Measurements from ENCODE around the gene PRLH.

The PRLH gene

DNA sequence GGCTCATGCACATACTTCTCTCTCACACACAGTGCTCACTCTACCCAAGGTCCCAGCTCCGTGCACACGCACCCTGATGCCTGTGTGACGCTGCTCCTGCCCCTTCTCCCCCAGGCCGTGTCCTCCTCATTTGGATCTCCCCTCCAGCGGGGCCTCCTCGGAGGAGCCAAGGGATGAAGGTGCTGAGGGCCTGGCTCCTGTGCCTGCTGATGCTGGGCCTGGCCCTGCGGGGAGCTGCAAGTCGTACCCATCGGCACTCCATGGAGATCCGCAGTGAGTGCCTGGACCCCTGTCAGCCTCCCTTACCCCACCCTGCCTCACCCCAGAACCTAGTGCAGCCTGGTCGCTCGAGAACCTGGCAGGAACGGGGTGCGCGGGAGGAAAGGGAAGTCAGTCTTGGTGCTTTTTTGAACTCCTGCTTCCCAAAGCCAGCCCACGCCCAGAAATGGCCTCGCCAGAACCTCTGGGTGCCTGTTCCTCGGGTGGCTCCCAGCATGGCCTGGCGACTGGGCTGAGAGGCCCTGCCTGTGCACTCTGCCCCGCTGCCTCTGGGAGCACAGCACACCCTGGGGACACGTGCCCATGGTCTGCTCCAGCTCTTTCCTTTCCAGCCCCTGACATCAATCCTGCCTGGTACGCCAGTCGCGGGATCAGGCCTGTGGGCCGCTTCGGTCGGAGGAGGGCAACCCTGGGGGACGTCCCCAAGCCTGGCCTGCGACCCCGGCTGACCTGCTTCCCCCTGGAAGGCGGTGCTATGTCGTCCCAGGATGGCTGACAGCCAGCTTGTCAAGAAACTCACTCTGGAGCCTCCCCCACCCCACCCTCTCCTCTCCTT, at the start of gene PRLH:
Gene PRLH, plus strand, starts transcription at position 174 of the 835 bp plus-strand sequence. Its CDS starts 0 bp downstream, at position 174.
- no peak within 1 kb of the TSS for H3K27ac Mint-ChIP-seq
- no peaks in the 10 kb centered on the region for H3K4me1 Mint-ChIP-seq (ENCODE audit: low read depth)

DNA sequence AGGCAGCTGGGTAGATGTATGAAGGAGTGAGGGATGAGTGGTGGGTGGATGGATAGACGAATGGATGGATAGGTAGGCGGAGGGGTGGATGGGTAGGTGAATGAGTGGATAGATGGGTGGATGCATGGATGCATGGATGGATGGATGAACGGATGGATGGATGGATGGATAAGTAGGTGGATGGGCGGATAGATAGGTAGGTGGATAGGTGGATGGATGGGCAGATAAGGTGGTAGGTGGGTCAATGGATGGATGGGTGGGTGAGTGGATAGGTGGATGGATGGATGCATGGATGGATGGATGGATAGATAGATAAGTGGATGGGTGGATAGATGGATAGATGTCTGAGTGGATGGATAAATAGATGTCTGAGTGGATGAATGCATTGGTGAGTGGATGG, 49.2 kb upstream of the PRLH start:
- H3K9me3 Mint-ChIP-seq: no peaks in the 10 kb centered on the region
- no peak overlapping the region for H3K27ac Mint-ChIP-seq
- no peak overlapping the region for H3K4me3 Mint-ChIP-seq
- H3K4me1 Mint-ChIP-seq (ENCODE audit: low read depth): no peaks in the 10 kb centered on the region
- no peaks in the 10 kb centered on the region for H3K36me3 Mint-ChIP-seq (ENCODE audit: low read depth)
- H3K27me3 Mint-ChIP-seq: no peaks in the 10 kb centered on the region

More for the DNA sequence above, at the start of gene PRLH:
- no peaks in the 10 kb centered on the region for H3K9me3 Mint-ChIP-seq
- H3K27me3 Mint-ChIP-seq: peaks cover 17% of the 10 kb centered on the region
- no peaks in the 10 kb centered on the region for H3K36me3 Mint-ChIP-seq (ENCODE audit: low read depth)
- H3K4me3 Mint-ChIP-seq: no peak within 1 kb of the TSS

DNA sequence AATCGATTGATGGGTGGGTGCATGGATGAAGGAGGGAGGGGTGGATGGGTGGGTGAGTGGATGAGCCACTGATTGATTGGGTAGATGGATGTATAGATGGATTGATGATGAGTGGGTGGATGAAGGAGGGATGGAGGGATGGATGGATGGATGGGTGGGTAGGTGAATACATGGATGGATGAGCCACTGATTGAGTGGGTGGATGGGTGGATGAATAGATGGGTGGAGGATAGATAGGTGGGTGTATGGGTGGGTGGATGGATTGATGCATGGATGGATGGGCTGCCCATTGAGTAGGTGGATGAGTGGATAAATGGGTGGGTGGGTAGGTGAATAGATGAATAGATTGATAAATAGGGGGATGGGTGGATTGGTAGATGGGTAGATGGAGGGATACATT, 48.4 kb upstream of the PRLH start:
- Mint-ChIP-seq H3K27me3 (no peaks in the 10 kb centered on the region), H3K9me3 (no peaks in the 10 kb centered on the region), H3K36me3 (ENCODE audit: low read depth) (no peaks in the 10 kb centered on the region), H3K4me1 (ENCODE audit: low read depth) (no peaks in the 10 kb centered on the region), H3K4me3 (no peak overlapping the region), H3K27ac (no peak overlapping the region)

DNA sequence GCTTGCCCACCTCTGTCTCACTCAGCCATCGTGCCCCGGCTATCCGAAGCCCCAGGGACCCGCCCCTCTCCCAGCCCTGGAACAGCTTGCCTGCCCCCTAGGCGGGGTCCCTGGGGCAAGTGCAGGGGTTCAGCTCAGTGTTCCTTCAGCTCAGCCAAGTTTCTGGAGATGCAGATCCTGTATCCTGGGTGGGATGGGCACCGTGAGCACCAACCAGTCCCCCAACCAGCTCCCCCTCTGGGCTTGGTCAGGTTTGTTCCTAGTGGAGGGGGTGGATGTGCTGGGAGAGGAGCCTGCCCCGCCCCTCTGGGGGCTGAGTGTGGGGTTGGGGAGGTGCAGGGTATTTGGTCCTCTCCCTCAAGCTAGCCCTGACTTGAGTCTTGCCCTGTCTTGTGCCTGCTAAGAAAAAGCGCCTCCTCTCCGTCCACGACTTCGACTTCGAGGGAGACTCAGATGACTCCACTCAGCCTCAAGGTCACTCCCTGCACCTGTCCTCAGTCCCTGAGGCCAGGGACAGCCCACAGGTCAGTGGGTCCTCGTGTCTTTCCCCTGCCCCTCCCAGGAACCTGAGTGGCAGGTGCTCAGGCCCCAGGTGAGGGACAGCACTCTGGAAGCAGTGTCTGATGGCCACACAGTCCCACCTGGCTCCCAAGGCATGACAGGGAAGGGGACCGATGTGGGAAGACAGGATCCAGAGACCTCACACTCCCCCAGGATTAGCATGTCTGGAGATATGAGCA, 46.7 kb upstream of the PRLH start:
- H3K27ac Mint-ChIP-seq: no peak overlapping the region

GRCh38 chr2:237520290-237520689, 46.1 kb upstream of the PRLH start:
- no peak overlapping the region for H3K4me3 Mint-ChIP-seq
- H3K27me3 Mint-ChIP-seq: no peaks in the 10 kb centered on the region
- no peaks in the 10 kb centered on the region for H3K4me1 Mint-ChIP-seq (ENCODE audit: low read depth)
- no peaks in the 10 kb centered on the region for H3K36me3 Mint-ChIP-seq (ENCODE audit: low read depth)
- H3K9me3 Mint-ChIP-seq: no peaks in the 10 kb centered on the region
- H3K27ac Mint-ChIP-seq: no peak overlapping the region

More for the DNA sequence above, 46.7 kb upstream of the PRLH start:
- H3K36me3 Mint-ChIP-seq (ENCODE audit: low read depth): no peaks in the 10 kb centered on the region
- no peaks in the 10 kb centered on the region for H3K27me3 Mint-ChIP-seq
- no peak overlapping the region for H3K4me3 Mint-ChIP-seq
- H3K9me3 Mint-ChIP-seq: no peaks in the 10 kb centered on the region
- H3K4me1 Mint-ChIP-seq (ENCODE audit: low read depth): no peaks in the 10 kb centered on the region

GRCh38 chr2:237524631-237525030, 41.7 kb upstream of the PRLH start:
- Mint-ChIP-seq H3K36me3 (ENCODE audit: low read depth) (no peaks in the 10 kb centered on the region), H3K4me1 (ENCODE audit: low read depth) (no peaks in the 10 kb centered on the region), H3K4me3 (no peak overlapping the region), H3K27ac (no peak overlapping the region), H3K27me3 (no peaks in the 10 kb centered on the region), H3K9me3 (no peaks in the 10 kb centered on the region)

DNA sequence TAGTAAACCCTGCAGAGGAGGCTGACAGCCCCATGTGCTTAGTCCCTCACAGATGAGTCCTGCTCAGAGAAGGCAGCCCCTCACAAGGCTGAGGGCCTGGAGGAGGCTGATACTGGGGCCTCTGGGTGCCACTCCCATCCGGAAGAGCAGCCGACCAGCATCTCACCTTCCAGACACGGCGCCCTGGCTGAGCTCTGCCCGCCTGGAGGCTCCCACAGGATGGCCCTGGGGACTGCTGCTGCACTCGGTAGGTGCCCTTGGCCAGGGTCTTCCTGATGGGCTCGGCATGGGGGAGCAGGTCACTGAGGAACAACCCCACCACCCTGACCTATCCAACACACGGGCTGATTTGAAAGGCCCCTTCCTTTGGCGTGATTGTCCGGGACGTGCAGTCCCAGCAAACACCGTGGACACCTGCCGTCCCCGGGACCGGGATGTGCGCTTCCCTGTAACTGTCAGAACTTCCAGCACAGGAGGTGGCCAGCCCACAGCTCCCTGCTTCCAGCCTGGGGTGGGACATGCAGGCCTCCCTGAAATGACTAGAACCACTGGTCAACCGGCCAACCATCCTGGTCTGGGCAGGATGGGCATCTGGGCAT, 40.7 kb upstream of the PRLH start:
- H3K4me3 Mint-ChIP-seq: no peak overlapping the region
- H3K9me3 Mint-ChIP-seq: no peaks in the 10 kb centered on the region
- H3K36me3 Mint-ChIP-seq (ENCODE audit: low read depth): no peaks in the 10 kb centered on the region
- H3K27ac Mint-ChIP-seq: no peak overlapping the region
- no peaks in the 10 kb centered on the region for H3K4me1 Mint-ChIP-seq (ENCODE audit: low read depth)
- H3K27me3 Mint-ChIP-seq: no peaks in the 10 kb centered on the region

- H3K4me1 Mint-ChIP-seq (ENCODE audit: low read depth): no peaks in the 10 kb centered on the region
- no peak overlapping the region for H3K27ac Mint-ChIP-seq
- H3K27me3 Mint-ChIP-seq: no peaks in the 10 kb centered on the region
- no peaks in the 10 kb centered on the region for H3K9me3 Mint-ChIP-seq
- no peaks in the 10 kb centered on the region for H3K36me3 Mint-ChIP-seq (ENCODE audit: low read depth)
- H3K4me3 Mint-ChIP-seq: no peak overlapping the region
These were observed 39.1 kb upstream of the PRLH start for GRCh38 chr2:237527233-237527632.

- no peak overlapping the region for H3K27ac Mint-ChIP-seq
- H3K9me3 Mint-ChIP-seq: no peaks in the 10 kb centered on the region
- no peak overlapping the region for H3K4me3 Mint-ChIP-seq
- H3K4me1 Mint-ChIP-seq (ENCODE audit: low read depth): no peaks in the 10 kb centered on the region
- H3K27me3 Mint-ChIP-seq: no peaks in the 10 kb centered on the region
- H3K36me3 Mint-ChIP-seq (ENCODE audit: low read depth): no peaks in the 10 kb centered on the region
These were observed 38.6 kb upstream of the PRLH start for GRCh38 chr2:237527766-237528165.

DNA sequence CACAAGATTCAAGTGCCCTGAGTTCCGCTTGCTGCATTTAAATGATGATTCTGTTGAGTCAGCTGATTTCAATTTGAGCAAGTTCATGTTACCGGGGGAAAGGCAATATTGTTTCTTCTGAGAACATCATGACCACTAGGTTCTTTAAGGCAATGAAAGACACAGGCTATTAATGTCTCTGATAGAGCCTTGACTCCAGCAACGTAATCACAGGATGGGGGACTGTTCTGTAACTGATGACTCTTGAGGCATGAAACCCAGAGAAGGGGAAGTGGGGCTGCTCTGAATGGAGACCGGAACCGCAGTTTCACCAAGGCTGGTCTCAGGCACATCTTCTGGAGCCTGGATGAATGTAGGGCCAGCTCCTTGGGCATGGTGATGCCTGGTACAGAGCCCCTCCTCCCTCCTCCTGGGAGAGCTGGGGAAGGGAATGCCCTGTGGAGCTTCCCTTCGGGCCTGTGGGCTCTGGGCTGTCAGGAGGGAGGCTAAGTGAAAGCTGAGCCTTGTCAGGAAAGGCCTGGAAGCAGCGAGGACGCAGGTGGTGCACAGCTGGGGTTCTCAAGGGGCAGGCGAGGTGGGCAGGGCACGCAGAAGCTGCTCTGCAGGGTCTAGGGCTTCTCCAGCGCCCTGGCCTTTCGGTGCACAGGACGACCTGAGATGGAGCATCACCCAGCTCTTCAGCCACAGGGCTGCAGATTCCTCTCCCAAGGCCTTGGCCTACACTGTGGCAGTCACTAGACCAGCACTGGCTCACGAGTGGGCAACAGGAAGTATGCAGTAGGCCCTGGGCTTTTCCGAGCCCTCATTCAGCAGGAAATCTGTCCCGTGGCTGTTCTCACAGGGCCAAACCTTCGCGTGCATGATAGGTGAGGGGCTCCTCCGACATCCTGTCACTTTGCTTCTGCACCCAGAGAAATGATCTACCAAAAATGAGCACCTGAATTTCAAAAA, 36.6 kb upstream of the PRLH start:
- Mint-ChIP-seq H3K4me1 (ENCODE audit: low read depth) (no peaks in the 10 kb centered on the region), H3K27me3 (no peaks in the 10 kb centered on the region), H3K36me3 (ENCODE audit: low read depth) (no peaks in the 10 kb centered on the region), H3K9me3 (no peaks in the 10 kb centered on the region), H3K4me3 (no peak overlapping the region), H3K27ac (no peak overlapping the region)

DNA sequence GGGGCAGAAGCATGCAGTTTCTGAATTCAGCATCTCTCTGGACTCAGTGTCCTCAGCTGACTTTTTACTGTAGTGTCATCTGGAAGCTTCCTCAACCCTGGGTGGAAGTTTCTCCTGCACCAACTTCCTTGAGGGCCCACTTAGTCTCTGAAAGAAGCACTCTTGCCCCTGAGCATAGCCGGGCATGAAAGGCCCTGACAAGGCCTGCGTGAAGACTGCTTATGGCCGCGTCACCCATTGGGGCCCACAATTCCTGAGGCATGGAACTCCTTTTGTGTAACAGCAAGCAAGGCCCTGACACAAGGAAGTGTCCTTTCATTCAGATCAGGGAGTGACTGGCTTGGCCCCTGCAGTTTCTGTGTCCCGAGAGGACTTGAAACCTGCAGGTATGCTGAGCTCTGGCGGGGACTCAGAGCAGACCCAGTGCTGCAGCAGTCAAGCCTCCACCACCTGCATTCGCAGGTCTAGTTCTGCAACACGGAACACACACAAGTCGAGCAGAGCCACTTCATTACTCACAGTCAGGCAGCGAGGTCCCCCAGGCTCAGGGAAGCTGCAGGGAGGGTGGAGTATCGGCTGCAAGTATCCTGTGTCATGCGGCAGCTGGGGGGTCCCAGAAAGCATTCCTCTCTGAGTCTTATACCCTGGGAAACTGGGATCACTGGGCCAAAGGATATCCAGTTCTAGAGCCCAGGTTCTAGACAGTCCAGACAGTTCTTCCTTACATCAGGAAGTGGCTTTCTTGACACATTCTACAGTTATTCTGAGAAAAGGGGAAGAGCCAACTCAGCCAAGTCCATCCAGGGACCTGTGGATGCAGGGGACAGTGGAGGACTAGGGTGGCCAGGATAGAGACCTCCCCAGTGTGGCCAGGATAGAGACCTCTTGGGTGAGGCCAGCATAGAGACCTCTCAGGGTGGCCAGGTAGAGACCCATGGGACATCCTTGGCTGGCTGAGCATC, 35.6 kb upstream of the PRLH start:
- H3K9me3 Mint-ChIP-seq: no peaks in the 10 kb centered on the region
- no peaks in the 10 kb centered on the region for H3K27me3 Mint-ChIP-seq
- H3K4me3 Mint-ChIP-seq: no peak overlapping the region
- no peaks in the 10 kb centered on the region for H3K4me1 Mint-ChIP-seq (ENCODE audit: low read depth)
- H3K27ac Mint-ChIP-seq: no peak overlapping the region
- H3K36me3 Mint-ChIP-seq (ENCODE audit: low read depth): no peaks in the 10 kb centered on the region

DNA sequence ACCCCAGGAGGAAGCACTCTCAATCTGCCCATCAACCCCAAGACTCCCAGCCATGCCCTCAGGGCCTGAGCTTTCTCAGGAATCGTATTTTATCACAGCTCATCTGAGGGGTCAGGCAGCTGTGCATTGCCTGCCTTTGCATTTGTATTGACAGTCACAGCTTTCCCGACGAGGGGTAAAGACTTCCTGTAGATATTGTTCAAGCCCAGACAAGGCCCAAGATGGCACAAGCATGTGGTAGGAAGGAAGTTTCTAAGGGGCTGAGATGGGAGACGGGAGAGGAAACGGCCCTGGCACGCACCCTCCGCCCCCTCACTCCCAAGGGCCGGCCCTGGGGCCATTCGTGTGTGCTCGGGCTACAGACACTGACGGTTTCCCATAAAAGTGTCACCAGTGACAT, 34.2 kb upstream of the PRLH start:
- Mint-ChIP-seq H3K9me3 (no peaks in the 10 kb centered on the region), H3K4me1 (ENCODE audit: low read depth) (no peaks in the 10 kb centered on the region), H3K4me3 (no peak overlapping the region), H3K27me3 (no peaks in the 10 kb centered on the region), H3K36me3 (ENCODE audit: low read depth) (no peaks in the 10 kb centered on the region), H3K27ac (no peak overlapping the region)

GRCh38 chr2:237533668-237534161, 32.7 kb upstream of the PRLH start:
- Mint-ChIP-seq H3K27me3 (no peaks in the 10 kb centered on the region), H3K4me1 (ENCODE audit: low read depth) (no peaks in the 10 kb centered on the region), H3K36me3 (ENCODE audit: low read depth) (no peaks in the 10 kb centered on the region), H3K27ac (no peak overlapping the region), H3K4me3 (no peak overlapping the region), H3K9me3 (no peaks in the 10 kb centered on the region)

All from stimulated activated naive CD8-positive, alpha-beta T cell treated with anti-CD3 and anti-CD28 coated beads, Interleukin-15, Interleukin-2, amounts not matched to agents 100 ng/mL and 50 ng/mL, for 24 hours (primary cell).